ENCODE results near the gene EXT2.

DNA sequence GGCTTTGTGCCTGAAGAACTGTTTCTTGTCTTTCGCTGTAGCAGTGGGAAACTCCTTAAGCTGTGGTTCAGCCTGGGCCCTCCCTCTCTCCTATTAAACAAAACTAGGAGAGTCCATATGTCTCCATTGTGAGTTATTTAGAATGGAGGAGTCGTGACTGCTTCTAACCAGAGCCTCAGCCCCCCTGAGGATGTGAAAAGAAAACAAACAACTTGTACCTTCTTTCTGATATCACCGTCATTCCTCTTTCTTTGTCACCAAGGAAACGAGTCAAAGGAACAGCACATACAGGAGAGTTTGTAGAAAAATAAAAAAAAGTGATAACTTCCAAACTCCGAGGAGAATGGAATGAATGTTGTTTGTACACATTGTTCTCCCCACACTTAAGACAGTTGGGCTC lies 11.6 kb upstream of the EXT2 start:
- TF ChIP-seq, protein P1, sequence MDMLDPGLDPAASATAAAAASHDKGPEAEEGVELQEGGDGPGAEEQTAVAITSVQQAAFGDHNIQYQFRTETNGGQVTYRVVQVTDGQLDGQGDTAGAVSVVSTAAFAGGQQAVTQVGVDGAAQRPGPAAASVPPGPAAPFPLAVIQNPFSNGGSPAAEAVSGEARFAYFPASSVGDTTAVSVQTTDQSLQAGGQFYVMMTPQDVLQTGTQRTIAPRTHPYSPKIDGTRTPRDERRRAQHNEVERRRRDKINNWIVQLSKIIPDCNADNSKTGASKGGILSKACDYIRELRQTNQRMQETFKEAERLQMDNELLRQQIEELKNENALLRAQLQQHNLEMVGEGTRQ (CRISPR knock-in tag; IDR thresholded peaks at IDR 0.05) = no peak
- TF ChIP-seq, protein P2, sequence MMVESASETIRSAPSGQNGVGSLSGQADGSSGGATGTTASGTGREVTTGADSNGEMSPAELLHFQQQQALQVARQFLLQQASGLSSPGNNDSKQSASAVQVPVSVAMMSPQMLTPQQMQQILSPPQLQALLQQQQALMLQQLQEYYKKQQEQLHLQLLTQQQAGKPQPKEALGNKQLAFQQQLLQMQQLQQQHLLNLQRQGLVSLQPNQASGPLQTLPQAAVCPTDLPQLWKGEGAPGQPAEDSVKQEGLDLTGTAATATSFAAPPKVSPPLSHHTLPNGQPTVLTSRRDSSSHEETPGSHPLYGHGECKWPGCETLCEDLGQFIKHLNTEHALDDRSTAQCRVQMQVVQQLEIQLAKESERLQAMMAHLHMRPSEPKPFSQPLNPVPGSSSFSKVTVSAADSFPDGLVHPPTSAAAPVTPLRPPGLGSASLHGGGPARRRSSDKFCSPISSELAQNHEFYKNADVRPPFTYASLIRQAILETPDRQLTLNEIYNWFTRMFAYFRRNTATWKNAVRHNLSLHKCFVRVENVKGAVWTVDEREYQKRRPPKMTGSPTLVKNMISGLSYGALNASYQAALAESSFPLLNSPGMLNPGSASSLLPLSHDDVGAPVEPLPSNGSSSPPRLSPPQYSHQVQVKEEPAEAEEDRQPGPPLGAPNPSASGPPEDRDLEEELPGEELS (CRISPR knock-in tag; IDR thresholded peaks at IDR 0.05) = no peak
- TF ChIP-seq, protein P3, sequence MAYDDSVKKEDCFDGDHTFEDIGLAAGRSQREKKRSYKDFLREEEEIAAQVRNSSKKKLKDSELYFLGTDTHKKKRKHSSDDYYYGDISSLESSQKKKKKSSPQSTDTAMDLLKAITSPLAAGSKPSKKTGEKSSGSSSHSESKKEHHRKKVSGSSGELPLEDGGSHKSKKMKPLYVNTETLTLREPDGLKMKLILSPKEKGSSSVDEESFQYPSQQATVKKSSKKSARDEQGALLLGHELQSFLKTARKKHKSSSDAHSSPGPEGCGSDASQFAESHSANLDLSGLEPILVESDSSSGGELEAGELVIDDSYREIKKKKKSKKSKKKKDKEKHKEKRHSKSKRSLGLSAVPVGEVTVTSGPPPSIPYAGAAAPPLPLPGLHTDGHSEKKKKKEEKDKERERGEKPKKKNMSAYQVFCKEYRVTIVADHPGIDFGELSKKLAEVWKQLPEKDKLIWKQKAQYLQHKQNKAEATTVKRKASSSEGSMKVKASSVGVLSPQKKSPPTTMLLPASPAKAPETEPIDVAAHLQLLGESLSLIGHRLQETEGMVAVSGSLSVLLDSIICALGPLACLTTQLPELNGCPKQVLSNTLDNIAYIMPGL (CRISPR knock-in tag; IDR thresholded peaks at IDR 0.05) = no peak
- TF ChIP-seq, protein P4, sequence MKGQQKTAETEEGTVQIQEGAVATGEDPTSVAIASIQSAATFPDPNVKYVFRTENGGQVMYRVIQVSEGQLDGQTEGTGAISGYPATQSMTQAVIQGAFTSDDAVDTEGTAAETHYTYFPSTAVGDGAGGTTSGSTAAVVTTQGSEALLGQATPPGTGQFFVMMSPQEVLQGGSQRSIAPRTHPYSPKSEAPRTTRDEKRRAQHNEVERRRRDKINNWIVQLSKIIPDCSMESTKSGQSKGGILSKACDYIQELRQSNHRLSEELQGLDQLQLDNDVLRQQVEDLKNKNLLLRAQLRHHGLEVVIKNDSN (CRISPR knock-in tag; IDR thresholded peaks at IDR 0.05) = no peak
- TF ChIP-seq, protein P5, sequence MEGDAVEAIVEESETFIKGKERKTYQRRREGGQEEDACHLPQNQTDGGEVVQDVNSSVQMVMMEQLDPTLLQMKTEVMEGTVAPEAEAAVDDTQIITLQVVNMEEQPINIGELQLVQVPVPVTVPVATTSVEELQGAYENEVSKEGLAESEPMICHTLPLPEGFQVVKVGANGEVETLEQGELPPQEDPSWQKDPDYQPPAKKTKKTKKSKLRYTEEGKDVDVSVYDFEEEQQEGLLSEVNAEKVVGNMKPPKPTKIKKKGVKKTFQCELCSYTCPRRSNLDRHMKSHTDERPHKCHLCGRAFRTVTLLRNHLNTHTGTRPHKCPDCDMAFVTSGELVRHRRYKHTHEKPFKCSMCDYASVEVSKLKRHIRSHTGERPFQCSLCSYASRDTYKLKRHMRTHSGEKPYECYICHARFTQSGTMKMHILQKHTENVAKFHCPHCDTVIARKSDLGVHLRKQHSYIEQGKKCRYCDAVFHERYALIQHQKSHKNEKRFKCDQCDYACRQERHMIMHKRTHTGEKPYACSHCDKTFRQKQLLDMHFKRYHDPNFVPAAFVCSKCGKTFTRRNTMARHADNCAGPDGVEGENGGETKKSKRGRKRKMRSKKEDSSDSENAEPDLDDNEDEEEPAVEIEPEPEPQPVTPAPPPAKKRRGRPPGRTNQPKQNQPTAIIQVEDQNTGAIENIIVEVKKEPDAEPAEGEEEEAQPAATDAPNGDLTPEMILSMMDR (IDR thresholded peaks at IDR 0.05) = no peak
- TF ChIP-seq TEAD4 (CRISPR knock-in tag; IDR thresholded peaks at IDR 0.05) = no peak
- no peak for TF ChIP-seq ESRRA (CRISPR knock-in tag; IDR thresholded peaks at IDR 0.05; ENCODE audit: borderline replicate concordance)
- no peak for TF ChIP-seq ZNF396 (CRISPR knock-in tag; IDR thresholded peaks at IDR 0.05; ENCODE audit: borderline replicate concordance)
- no peak for TF ChIP-seq TP53 (CRISPR knock-in tag; IDR thresholded peaks at IDR 0.05)
- no peak for TF ChIP-seq ZNF263 (CRISPR knock-in tag; IDR thresholded peaks at IDR 0.05; ENCODE audit: low read depth)
- TF ChIP-seq, protein P6, sequence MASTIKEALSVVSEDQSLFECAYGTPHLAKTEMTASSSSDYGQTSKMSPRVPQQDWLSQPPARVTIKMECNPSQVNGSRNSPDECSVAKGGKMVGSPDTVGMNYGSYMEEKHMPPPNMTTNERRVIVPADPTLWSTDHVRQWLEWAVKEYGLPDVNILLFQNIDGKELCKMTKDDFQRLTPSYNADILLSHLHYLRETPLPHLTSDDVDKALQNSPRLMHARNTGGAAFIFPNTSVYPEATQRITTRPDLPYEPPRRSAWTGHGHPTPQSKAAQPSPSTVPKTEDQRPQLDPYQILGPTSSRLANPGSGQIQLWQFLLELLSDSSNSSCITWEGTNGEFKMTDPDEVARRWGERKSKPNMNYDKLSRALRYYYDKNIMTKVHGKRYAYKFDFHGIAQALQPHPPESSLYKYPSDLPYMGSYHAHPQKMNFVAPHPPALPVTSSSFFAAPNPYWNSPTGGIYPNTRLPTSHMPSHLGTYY (CRISPR knock-in tag; IDR thresholded peaks at IDR 0.05) = no peak
- no peak for TF ChIP-seq NR3C1 (CRISPR knock-in tag; conservative IDR thresholded peaks at IDR 0.05; ENCODE audit: low read depth)
- TF ChIP-seq, protein P7, sequence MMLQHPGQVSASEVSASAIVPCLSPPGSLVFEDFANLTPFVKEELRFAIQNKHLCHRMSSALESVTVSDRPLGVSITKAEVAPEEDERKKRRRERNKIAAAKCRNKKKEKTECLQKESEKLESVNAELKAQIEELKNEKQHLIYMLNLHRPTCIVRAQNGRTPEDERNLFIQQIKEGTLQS (CRISPR knock-in tag; conservative IDR thresholded peaks at IDR 0.05) = no peak

All from WTC11 (cell line).